HepG2 (cell line): Measurements from ENCODE around the gene AGPAT3. TPM values are rescaled to one million over a fixed set of nuclear protein-coding genes. Genes with fewer than 3 reads are reported as not detected.

Source experiments
- CREB3 ChIP-seq: sonication (generic); formaldehyde crosslinking; IDR thresholded peaks from 2 replicates; pipeline ENCODE4 v1.5.0; 2020; ENCODE audit warnings: missing genetic modification reagents
- E2F1 ChIP-seq: sonication (generic); formaldehyde crosslinking; IDR thresholded peaks from 2 replicates; pipeline ENCODE4 v1.5.0; 2020; ENCODE audit warnings: missing genetic modification reagents
- GZF1 ChIP-seq: sonication (generic); formaldehyde crosslinking; IDR thresholded peaks from 2 replicates; pipeline ENCODE4 v1.5.1; 2020; ENCODE audit warnings: mild to moderate bottlenecking, missing genetic modification reagents
- HNF4G ChIP-seq, 2 experiments: sonication (generic) in 1 of 2; formaldehyde crosslinking in 1 of 2; IDR thresholded peaks; 2 replicates each; pipeline versions ENCODE4 v1.4.0 to v1.6.1; 2011 to 2020; ENCODE audit warnings: borderline replicate concordance in 2 of 2, low read depth in 2 of 2, mild to moderate bottlenecking in 2 of 2, low read length in 1 of 2, missing genetic modification reagents in 1 of 2, moderate library complexity in 1 of 2
- HOXA3 ChIP-seq: sonication (generic); formaldehyde crosslinking; IDR thresholded peaks from 2 replicates; pipeline ENCODE4 v1.5.0; 2020; ENCODE audit warnings: missing genetic modification reagents
- JUND ChIP-seq: sonication (generic); formaldehyde crosslinking; IDR thresholded peaks from 2 replicates; pipeline ENCODE4 v1.8.0; 2022; ENCODE audit warnings: mild to moderate bottlenecking, missing genetic modification reagents
- POLR2G ChIP-seq: fragments of 200-400 bp; formaldehyde crosslinking; IDR thresholded peaks from 2 replicates; pipeline ENCODE4 v1.6.1; 2018; ENCODE audit warnings: mild to moderate bottlenecking, low read depth, low read length, moderate library complexity
- STAT5B ChIP-seq: sonication (generic); formaldehyde crosslinking; IDR thresholded peaks from 2 replicates; pipeline ENCODE4 v1.4.0; 2020; ENCODE audit warnings: missing genetic modification reagents
- THRA ChIP-seq: sonication (generic); formaldehyde crosslinking; IDR thresholded peaks from 2 replicates; pipeline ENCODE4 v1.4.0; 2020; ENCODE audit warnings: missing genetic modification reagents, borderline replicate concordance
- YY1 ChIP-seq: IDR thresholded peaks from 2 replicates; pipeline ENCODE4 v1.6.1; 2011; ENCODE audit warnings: low read length, low read depth, moderate library complexity, mild to moderate bottlenecking; ENCODE audit not compliant: insufficient read depth, insufficient replicate concordance
- ZFY ChIP-seq: sonication (generic); formaldehyde crosslinking; IDR thresholded peaks from 2 replicates; pipeline ENCODE4 v1.4.0; 2020; ENCODE audit warnings: missing genetic modification reagents
- ZHX2 ChIP-seq, 2 experiments: sonication (generic) in 1 of 2; formaldehyde crosslinking in 1 of 2; IDR thresholded peaks; 2 replicates each; pipeline versions ENCODE4 v1.6.1 to v1.9.0; 2014 to 2022; ENCODE audit warnings: antibody characterized with exemption in 1 of 2, borderline replicate concordance in 1 of 2, inconsistent platforms in 1 of 2, low read depth in 1 of 2, missing genetic modification reagents in 1 of 2
- ZMYM3 ChIP-seq: sonication (generic); formaldehyde crosslinking; IDR thresholded peaks from 2 replicates; pipeline ENCODE4 v1.5.1; 2020; ENCODE audit warnings: mild to moderate bottlenecking, missing genetic modification reagents
- ZNF18 ChIP-seq: sonication (generic); formaldehyde crosslinking; IDR thresholded peaks from 2 replicates; pipeline ENCODE4 v1.8.0; 2022; ENCODE audit warnings: mild to moderate bottlenecking, missing genetic modification reagents; ENCODE audit not compliant: insufficient replicate concordance
- ZNF782 ChIP-seq: sonication (generic); formaldehyde crosslinking; IDR thresholded peaks from 2 replicates; pipeline ENCODE4 v1.4.0; 2020; ENCODE audit warnings: missing genetic modification reagents, mild to moderate bottlenecking, borderline replicate concordance
- polyA plus RNA-seq, 8 experiments: library from polyadenylated mRNA; depleted of rRNA in 3 of 8; stranded (reverse) in 7 of 8; unstranded in 1 of 8; fragments of >200 nt; fragmentation: Illumina TruSeq in 4 of 8; extraction: Trizol in 4 of 8; gene quantifications; 2 replicates each; pipeline versions ENCODE4 v1.2.1 to v1.2.3, GENCODE V29; 2011 to 2016; ENCODE audit warnings: low read depth in 4 of 8, missing spikeins in 1 of 8, mixed read lengths in 1 of 8; ENCODE audit not compliant: insufficient read depth in 1 of 8
- total RNA-seq, 5 experiments: library from RNA; depleted of rRNA; stranded (reverse); fragments of >200 nt; fragmentation: Illumina TruSeq; extraction: Trizol; gene quantifications; 2 replicates each; pipeline ENCODE4 v1.2.3, GENCODE V29; 2016; ENCODE audit warnings: low read depth in 1 of 5

AGPAT3 gene
- total and polyA plus RNA-seq, 2 of the 13 experiments (the other 11 are each of a cell fraction or from before 2014, with no cell fraction given) = 32.2 to 54.4 TPM

- TF ChIP-seq ZHX2 (IDR thresholded peaks at IDR 0.05; ENCODE audit: low read depth) (peak; percentile 77; the same call in 1 of the 2 replicates), ZHX2 (CRISPR knock-in tag; IDR thresholded peaks at IDR 0.05; ENCODE audit: borderline replicate concordance) (no peak), STAT5B (CRISPR knock-in tag) (no peak), YY1 (peak; percentile 77), GZF1 (no peak), HNF4G (IDR thresholded peaks at IDR 0.05; ENCODE audit: borderline replicate concordance, low read depth, low read length) (peak; percentile 15; the same call in 1 of the 2 replicates), HNF4G (CRISPR knock-in tag; IDR thresholded peaks at IDR 0.05; ENCODE audit: borderline replicate concordance, low read depth) (no peak), ZNF782 (no peak), ZMYM3 (CRISPR knock-in tag) (no peak), JUND (no peak), HOXA3 (peak; percentile 83), POLR2G (peak; percentile 85), ZNF18 (peak; percentile 33), THRA (peak; percentile 43; the same call in 1 of the 2 replicates), ZFY (CRISPR knock-in tag) (peak; percentile 94), E2F1 (no peak), CREB3 (CRISPR knock-in tag) (no peak)
Observed at GRCh38 chr21:44011579-44012473, 146.8 kb downstream of the AGPAT3 start, which contains the start of gene TRAPPC10 (continued).
